Measurements from ENCODE around the gene CD36. TPM values are rescaled to one million over a fixed set of nuclear protein-coding genes. Genes with fewer than 3 reads are reported as not detected.

Gene CD36
- total and polyA plus RNA-seq, 2 of the 8 experiments (the other 6 are each of a cell fraction or from before 2014, with no cell fraction given): 0.33 to 0.60 TPM

DNA sequence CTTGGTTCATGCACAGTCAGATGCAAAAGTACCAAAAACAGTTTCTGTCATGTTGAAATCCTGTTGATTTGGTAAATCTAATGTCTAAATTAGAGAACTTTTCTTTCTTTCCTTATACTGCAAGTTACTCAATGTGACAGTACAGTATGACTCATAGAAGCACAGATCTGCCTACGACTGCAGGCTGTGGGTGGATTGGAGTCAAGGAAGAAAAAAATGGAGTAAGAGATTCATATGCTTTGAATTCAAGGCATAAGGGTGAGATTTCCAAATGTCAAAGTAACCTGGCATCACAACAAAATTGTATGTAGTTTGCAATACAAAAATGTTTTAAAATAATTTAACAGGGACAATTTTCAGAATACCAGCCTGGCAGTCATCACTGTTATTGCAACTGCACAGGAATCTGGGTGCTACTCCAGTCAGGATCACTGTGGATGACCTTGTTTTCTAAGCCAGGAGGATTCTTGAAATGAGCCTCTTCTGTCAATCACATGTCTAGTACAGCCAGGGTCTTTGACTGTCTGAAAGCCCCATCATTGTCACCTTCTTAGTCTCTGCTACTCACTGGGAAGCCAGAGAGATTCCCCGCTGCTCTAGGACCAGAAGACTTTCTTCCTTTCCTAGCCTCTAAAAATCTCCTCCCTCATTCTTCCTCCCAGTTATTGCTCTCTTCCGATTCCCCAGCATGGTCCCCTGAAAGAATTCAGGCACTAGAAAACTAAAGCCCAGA, 83.6 kb downstream of the CD36 start:
- H3K79me1 ChIP-seq (ENCODE audit: low read depth, low read length): no peaks in the 10 kb centered on the region
- peak overlapping the region; percentile 77; the same call in 1 of the 2 replicates for H2BK5ac ChIP-seq (ENCODE audit: low read depth, low read length)
- H3K4me2 ChIP-seq (ENCODE audit: insufficient read depth in 1 of 2, low read depth in 2 of 2, low read length in 2 of 2): peak overlapping the region in 1 of 2 experiments; percentile 21; a peak in 1 of 4 replicates
- no peak for FAIRE-seq
- H2AFZ ChIP-seq (ENCODE audit: low read length): no peak overlapping the region
- no peak overlapping the region for H3K9ac ChIP-seq (replicated peaks in 1 of 4; ENCODE audit: extremely low read depth in 1 of 4, low read depth in 3 of 4, low read length in 3 of 4)
- peak overlapping the region; percentile 43; the same call in 1 of the 2 replicates for H2BK20ac ChIP-seq (ENCODE audit: low read length)
- H3K27me3 ChIP-seq (replicated peaks in 1 of 4; ENCODE audit: control insufficient read depth in 3 of 4, extremely low read depth in 1 of 4, insufficient read depth in 3 of 4, low read length in 3 of 4): no peaks in the 10 kb centered on the region
- H2BK12ac ChIP-seq (ENCODE audit: low read depth, low read length): peak overlapping the region; percentile 89
- ChIA-PET CTCF (ENCODE audit: partially characterized antibody) (no interaction called here), POLR2A (ENCODE audit: partially characterized antibody) (interaction anchor here (0.6 kb wide), 1 partner anchor 19 kb away, joined by 3 read pairs; no protein-coding TSS in a partner anchor)
- no peak overlapping the region for H3K14ac ChIP-seq (ENCODE audit: insufficient read length)
- no peak overlapping the region for H2AK5ac ChIP-seq (ENCODE audit: low read depth, low read length)
- H3K23me2 ChIP-seq (ENCODE audit: low read depth, low read length): no peaks in the 10 kb centered on the region
- DNase-seq (ENCODE audit: low read depth in 1 of 2, low spot score in 2 of 2): no peak
- no peak overlapping the region for H3K23ac ChIP-seq (ENCODE audit: insufficient read length)
- H3K4me1 ChIP-seq (replicated peaks in 1 of 4; ENCODE audit: control insufficient read depth in 3 of 4, insufficient read depth in 4 of 4, low read length in 3 of 4): peaks cover 0 to 20% (median 14%) of the 10 kb centered on the region in 4 experiments; a peak in 5 of 7 replicates
- H3K18ac ChIP-seq (ENCODE audit: extremely low read depth, low read length): no peak overlapping the region
- 72% methylated on average over 3 of the region's 3 CpGs; no CpG with 5 or more reads in 1 of the 2 experiments for WGBS, 2 experiments (ENCODE audit: extremely low coverage in 1 of 2, insufficient coverage in 1 of 2, insufficient read length in 1 of 2, insufficient replicate concordance in 2 of 2, low coverage in 1 of 2, low lambda C conversion rate in 2 of 2, missing lambda C conversion rate in 1 of 2)
- no peak overlapping the region for H2BK15ac ChIP-seq (ENCODE audit: low read length)
- no peak overlapping the region for H4K91ac ChIP-seq (replicated peaks; ENCODE audit: insufficient read length, low read length)
- no peaks in the 10 kb centered on the region for H4K20me1 ChIP-seq (replicated peaks in 1 of 2; ENCODE audit: control insufficient read depth in 1 of 2, insufficient read depth in 2 of 2, low read length in 2 of 2)
- no peaks in the 10 kb centered on the region for H3K36me3 ChIP-seq (ENCODE audit: control insufficient read depth in 2 of 4, insufficient read depth in 4 of 4, low read length in 3 of 4)
- no peaks in the 10 kb centered on the region for H3K9me3 ChIP-seq (ENCODE audit: insufficient read depth in 2 of 2, low read depth in 1 of 2, low read length in 1 of 2)
- H3K56ac ChIP-seq (replicated peaks; ENCODE audit: insufficient read length, low read depth, low read length): no peak overlapping the region
- no peak overlapping the region for H3K27ac ChIP-seq (ENCODE audit: low read depth, low read length)
- no peak overlapping the region for H4K8ac ChIP-seq (ENCODE audit: extremely low read depth, insufficient read depth, low read length)
- H4K5ac ChIP-seq (ENCODE audit: insufficient read length, low read depth, low read length): no peak overlapping the region
- H3K4ac ChIP-seq (replicated peaks; ENCODE audit: insufficient read length, low read depth, low read length): no peak overlapping the region
- no peaks in the 10 kb centered on the region for H3K79me2 ChIP-seq (ENCODE audit: control insufficient read depth in 1 of 2, insufficient read depth in 2 of 2, low read length in 2 of 2)
- H2BK120ac ChIP-seq (replicated peaks; ENCODE audit: low read depth, low read length): no peak overlapping the region
- no peak overlapping the region for H3K4me3 ChIP-seq (ENCODE audit: extremely low read depth in 1 of 4, insufficient read depth in 2 of 4, low read depth in 3 of 4, low read length in 4 of 4)
- TF ChIP-seq CBX8 (IDR thresholded peaks at IDR 0.05; ENCODE audit: borderline replicate concordance, low read depth, low read length): no peak
- no peak for TF ChIP-seq FOSL1 (IDR thresholded peaks at IDR 0.05; ENCODE audit: insufficient read depth, low read depth, low read length)
- no peak for TF ChIP-seq BACH1 (IDR thresholded peaks at IDR 0.05; ENCODE audit: low read length)
- TF ChIP-seq CHD2 (IDR thresholded peaks at IDR 0.05; ENCODE audit: low read length): no peak
- no peak for TF ChIP-seq SIX5 (IDR thresholded peaks at IDR 0.05; ENCODE audit: low read depth, low read length)
- no peak for TF ChIP-seq PHF8 (conservative IDR thresholded peaks at IDR 0.05; ENCODE audit: low read depth, low read length)
- no peak for TF ChIP-seq GTF2F1 (IDR thresholded peaks at IDR 0.05; ENCODE audit: borderline replicate concordance, low read depth, low read length)
- TF ChIP-seq CHD1 (IDR thresholded peaks at IDR 0.05; ENCODE audit: low read depth, low read length): no peak
- TF ChIP-seq CEBPB (IDR thresholded peaks at IDR 0.05; ENCODE audit: low read depth, low read length): no peak
- TF ChIP-seq ZNF274 (IDR thresholded peaks at IDR 0.05; ENCODE audit: borderline replicate concordance, extremely low read depth, low read length): no peak
- no peak for TF ChIP-seq BRCA1 (IDR thresholded peaks at IDR 0.05; ENCODE audit: low read depth, low read length)

Measured in H1 (cell line).